ENCODE measurements around the gene CAMTA1.

The CAMTA1 gene

DNA sequence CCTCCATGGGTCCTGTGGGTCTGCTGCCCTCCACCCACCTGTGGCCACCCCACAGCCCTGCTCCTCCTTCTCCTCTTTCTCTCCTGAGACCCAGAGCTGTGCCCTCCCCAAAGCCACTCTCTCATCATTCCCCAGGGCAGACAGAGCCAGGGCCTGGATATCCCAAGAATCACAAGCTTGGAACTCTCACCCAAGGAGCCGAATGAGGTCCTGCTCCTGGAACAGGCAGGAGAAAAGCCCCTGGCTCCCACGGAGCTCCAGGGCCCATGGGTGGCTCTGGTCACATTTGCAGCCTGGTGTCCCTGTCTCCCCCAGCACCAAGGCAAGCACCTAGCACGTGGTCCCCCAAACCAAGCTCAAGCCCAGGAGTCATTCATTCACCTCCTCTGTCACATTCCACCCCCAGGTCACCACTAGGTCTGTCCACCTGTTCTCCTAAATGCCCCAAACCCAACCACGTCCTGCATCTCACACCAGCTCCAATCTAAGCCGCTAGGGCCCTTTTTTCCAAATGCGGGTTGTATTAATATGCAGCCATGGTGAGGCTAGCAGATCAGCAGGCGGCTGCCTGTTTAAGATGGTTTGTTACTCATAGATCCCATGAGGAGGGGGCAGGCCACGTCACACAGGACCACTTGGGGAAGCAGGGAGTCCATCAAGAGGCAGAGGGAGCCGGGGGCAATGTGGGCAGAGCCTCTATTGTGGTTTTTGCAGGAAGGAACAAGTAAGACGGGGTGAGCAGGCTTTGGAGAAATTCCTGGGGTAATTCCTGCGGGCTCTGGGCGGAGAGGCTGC, 770.3 kb downstream of the CAMTA1 start:
- no peak for DNase-seq

DNA sequence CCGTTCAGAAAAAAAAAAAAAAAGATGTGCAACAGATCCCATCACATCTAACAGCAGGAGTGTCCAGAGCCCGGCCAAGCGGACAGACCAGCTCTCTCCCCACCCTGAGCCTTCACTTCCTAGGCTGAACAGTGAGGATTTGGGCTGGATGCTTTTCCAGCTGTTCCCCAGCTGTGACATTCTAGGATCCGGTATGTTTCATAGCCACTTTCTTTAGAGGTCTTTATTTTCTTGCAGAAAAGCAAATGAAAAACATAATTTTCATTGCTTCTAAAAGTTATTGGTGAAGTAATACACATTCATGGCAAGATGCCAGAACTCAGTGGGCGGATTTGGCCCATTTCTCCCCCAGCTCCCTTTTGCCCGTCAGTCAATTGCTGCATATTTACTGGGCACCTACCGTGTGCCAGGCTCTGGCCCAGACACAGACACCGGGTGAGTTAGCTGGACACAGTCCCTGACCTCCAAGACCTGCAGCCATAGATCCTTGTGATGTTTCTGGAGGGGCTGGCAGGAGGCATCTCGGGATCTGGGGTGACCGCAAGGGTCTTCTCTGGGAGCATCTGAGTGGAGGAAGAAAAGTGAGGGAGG, 772.1 kb downstream of the CAMTA1 start:
- no peak for DNase-seq

DNA sequence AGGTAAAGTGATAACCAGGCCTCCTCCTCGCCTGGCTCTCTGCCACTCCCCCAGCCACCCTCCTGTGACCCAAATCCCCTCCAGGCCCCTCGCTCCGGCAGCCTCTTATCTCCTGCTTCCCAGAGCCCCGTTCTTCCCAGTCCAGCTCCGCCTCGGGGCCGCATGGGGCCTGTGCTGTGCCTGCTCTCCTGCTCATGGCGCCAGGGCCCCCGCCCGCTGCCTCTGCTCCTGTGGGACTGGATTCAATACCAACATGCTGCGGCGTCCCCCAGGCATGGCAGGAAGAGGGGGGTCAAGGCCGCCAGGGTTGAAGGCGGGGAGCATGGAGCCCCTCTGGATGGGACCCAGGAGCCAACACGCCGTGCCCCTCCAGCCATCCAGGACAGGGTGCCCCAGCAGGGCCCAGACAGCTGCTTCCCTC, 772.8 kb downstream of the CAMTA1 start:
- DNase-seq = no peak

DNA sequence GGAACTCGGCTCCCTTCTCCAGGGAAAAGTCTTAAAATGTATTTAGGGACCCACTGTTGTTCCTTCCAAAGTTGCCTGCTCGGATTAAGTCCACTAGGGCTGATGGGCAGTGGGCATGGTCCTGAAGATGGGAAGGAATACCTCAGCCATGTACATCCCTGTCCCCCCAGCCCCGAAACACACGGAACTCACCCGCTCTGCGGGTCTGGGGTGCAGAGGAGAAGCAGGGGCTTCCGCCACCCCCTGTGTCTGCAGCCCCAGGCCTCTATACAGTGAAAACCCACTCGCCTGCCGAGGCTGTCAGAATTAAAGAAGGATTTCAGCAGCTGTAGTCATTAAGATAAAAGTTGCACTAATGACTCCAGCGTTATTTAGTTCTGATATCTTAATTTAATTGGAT, 773.2 kb downstream of the CAMTA1 start:
- DNase-seq = no peak

DNA sequence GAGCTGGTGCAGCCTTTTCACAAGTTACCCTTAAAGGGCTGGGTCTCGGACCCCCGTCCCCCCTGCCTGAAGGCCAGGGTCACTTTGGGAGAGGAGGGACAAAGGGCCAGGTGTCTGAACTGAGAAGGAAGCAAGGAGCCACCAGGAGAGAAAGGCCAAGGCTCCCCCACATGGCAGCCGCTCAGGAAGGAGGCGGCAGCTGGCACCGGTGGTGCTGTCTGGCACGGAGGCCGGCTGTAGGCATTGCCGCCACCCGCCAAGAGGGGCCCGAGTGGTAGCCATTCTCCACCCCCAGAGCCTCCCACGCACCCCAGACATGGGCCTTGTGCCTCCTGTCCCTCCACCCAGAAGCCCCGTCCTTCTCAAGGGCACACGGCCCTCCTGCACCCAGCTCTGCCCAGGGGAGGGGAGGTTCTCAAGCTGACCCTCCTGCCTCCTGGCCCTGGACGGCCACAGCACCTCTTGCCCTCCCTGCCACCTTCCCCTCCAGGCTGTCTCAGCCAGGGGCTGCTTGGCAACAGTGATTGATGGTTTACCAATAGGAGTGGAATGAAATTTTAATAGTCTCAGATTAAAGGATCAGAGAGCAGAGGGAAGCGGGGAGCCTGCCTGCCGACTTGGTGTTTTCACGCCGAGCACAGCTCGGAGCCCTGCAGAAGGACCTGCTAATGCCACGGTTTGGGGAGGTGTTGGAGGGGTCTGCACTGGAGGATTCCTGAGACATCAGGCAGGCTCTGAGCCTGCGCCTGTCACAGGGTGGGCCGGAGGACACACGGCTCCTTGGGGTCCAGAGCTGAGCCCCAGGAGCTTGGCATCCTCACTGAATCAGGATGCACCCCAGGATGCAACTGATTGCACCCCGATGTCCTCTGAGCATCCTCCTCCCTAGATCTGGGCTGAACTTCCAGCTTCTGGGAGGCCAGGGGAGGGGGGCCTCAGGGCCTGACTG, 773.9 kb downstream of the CAMTA1 start:
- no peak for DNase-seq

DNA sequence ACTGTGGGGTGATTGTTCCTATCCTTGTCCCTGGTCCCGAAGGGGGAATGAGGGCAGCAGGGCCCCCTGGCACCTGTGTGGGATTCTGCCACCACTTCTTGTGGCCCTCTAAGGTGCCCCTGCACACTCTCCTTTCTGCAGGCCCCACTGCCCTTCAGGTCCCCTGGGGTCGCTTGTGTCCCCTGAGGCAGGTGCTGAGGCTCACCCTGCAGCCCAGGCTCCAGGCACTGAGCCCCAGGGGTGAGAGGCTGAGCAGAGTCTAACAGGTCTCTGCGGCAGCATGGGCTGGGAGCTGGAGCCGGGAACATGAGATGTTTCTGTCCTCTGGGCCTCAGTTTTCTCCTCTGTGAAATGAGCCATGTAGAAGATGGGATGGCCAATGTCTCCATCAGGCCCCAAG, 774.9 kb downstream of the CAMTA1 start:
- DNase-seq = no peak

DNA sequence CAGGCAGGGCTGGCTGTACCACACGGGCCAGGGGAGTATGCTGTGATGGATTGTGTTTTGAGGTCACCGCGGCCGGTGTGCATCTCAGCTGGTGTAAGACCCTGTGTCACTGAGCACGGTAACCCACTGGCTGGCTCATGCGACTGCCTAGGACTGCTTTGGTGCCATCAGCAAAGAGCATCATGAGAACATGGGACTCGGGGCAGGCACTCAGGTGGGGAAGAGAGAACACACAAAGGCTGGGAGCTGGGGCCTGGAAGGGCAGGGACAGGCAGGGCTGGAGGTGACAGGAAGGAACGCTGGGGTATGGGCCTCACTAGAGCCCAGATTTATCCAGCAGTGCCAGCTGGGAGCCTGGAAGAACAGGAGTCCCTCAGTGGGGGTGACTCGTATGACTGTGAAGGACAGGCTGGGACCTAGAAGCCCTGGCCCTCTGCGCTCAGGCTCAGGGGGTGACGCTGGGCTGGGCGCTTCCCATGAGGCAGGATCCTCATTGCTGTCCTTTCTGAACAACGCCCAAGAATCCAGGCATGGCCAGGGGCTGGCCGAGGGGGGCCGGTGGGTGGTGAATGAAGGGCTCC, 775.4 kb downstream of the CAMTA1 start:
- no peak for DNase-seq

DNA sequence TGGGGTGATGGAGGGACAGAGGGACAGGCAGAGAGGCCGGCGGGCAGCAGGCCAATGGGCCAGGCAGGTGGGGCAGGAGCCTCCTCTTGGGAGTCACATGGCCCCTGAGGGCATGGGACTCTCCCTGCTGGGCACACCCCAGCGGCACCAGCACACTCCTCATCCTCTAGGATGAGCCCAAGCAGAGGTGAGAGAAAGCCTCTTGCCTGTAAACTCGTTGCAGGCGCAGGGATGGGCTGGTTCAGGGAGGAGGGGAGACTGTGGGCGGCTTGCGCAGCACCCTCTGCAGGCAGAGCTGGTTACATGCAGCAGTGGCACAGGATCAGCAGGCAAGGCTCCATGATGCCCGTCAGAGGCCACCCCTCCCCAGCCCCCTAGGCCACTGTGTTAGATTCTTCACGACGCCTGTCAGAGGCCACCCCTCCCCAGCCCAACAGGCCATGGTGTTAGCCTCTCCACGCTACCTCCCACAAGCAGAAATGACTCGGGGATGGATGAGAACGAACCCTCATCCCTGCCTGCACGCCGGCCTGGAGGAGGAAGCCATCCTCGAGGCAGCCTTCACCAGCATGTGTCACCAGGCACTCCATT, 776.2 kb downstream of the CAMTA1 start:
- DNase-seq = no peak

DNA sequence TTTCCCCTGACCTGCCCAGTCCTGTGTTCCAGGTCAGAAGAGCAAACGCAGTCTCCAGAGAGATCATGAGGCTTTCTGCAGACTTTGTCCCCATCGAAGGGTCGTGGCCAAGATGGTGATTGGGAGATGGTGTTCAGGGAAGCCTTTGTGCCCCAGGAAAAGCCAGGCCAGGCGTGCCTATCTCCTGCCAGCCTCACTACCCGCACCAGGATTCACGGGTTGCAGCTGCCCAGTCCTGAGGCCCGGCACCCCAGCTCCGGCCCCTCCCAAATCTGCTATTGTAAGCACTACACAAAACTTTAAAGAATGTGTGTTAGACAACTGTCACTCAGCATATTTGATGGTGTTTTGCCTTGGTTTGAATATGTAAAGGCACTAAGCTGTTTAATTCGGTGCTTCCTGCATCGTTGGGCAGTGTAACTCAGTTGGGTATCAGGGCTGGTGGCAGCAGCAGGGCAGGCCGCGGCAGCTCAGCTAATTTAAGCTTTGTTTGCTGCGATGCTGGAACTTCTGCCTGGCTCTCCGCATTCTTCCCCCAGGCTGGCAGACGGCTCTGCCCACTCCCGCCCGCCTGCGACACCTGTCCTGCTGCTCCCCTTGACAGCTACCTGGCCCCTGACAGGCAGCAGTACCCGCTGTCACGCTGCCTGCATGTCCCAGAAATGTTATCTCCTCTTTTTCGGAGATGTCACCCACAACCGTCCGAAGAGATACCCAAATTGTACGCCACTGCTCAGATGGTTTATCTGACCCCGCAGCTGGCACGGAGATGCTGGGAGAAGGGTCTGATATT, 776.9 kb downstream of the CAMTA1 start:
- DNase-seq = no peak

DNA sequence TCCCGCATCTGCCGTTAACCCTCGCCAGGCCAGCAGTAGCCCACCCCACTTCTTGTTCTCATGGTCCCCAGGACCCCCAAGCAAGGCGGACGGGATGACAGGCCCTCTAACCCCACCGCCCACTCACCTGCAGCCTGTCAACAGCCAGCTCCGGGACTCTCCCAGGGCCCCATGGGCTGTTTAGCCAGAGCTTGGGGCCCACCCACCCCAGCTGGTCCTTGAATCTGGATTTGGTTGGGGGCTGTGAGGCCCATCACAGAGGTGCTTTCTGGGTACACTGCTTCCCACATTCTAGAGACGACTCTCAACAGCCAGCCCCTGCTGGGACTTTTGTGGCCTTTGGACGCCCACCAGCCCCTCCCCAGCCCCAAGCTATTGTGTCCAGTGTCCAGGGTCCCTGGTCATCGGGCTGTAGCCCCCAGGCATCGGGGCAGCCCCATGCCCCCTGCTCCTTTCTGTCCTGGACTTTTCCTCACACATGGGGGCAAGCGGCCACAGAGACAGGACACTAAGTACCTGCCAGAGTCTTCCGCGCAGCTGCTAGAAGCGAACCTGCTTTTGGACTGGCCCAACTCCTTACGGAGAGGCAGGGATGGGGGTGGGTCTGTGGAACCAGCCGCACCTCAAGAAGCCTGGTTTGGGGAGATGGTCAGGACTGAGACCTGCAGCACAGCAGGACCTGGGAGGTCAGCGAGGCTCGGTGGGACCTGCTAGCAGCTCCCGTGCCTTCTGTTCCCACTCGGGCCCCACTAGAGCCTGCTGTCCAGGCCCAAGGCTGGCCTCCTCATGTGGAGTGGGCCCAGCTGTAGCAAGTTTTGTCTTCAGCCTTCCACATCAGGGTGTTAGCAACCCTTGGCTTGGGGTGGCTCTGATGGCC, 777.7 kb downstream of the CAMTA1 start:
- DNase-seq = no peak

DNA sequence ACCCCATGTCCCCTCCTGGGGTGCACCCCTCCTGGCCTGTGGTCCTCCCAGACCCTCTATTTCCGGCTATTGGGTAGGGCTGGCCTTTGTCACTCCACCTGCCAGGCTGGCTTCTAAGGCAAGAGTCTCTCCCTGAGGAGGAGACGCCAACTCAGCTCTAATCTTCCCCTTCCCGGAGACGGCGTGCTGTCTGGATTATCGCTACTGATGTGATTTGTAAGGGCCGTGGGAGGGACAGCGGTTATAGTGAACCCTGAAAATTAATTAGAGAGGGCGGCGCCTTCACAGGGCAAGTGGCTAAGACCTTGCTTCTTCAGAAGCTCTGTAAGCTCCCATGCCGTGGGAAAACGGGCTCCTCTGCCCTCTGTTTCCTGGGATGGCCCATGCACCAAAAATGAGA, 778.9 kb downstream of the CAMTA1 start:
- DNase-seq = no peak

DNA sequence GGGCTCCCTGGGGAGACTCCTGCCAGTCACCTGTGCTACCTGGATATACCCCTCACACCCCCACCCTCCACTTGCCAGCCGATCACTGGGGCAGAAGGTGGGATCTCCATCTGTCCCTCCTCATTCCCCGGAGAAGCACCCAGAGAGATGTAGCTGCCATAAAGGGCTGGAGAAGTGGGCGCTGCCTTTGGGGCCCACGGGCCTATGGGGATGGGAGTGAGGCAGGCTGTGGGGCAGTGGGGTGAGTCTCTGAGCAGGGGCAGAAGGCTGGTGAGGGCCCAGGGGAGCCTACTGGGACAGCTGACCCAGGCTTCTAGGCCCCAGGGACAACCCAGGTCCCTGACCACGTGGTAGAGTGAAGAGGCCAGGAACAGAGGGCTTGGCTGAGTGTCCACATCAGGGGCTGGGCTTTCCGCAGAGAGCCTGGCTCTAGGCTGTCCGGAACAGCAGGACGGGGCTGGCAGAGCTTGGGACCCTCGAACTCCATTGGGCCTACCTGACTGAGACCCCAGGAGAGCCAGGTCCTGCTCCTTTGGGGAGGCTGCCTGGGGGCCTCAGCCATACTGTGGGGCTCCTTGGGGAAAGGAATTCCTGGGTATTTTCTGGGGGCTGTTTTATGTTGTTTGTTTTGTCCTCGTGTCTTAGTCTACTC, 780.0 kb downstream of the CAMTA1 start:
- DNase-seq = no peak

DNA sequence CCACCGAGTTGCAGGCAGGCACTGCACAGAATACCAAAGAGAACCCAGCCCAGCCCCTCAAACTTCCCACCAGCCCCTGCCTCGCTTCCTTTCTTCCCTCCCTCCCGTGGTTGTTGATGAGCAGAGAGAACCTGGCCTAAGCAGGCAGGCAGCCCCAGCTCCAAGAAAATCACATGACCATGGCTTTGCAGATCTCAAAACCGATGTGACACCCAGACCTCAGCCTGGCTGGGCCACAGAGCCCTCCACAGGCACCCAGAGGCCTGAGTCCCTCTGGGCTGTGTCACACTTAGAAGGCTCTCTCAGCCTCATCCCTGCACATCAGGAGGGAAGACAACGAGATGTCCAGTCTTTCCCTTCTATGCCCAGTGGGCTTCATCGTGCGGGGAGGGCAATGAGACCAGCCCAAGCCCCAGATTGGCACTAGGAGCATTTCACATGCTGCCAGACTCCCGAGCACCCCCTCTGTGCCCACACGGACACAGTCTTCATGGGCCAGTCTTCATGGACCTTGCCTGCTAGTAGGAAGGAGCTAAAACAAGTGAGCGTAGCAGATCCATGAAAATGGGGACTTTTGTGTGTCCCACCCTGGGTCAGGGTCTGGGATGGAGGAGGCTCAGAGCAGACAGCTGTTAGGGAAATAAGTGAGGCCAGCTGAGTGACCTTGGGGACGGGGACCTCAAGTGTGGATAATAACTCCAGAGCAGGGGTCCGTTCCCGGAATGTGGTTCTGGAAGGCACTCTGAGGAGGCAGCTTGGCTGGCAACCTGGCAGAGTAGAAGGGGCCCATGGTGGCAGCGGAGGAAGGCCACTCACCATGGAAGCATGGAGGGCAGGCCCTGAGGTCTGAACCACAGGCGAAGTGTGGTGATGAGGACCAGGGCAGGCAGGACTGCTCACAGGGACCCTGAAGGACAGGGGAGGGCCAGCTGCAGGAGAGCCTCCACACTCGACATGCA, 781.4 kb downstream of the CAMTA1 start:
- no peak for DNase-seq

DNA sequence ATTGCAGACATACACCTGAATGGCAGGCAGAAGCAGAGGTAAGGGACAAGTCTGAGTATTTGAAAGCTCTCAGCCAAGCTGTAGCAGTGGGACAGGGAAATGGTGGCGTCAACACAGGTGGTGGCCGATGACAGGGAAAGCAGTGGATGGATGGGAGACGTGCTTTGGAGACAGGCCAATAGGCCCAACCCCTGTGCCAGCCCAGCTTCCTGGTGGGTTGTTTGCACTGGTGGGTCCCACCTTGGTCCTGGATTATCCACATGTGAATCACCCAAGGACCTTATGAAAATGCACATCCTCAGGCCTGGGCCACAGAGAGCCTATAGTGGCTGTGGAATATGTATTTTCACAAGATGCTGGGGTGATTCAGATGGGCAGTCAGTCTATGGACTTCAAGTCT, 782.1 kb downstream of the CAMTA1 start:
- DNase-seq = no peak

DNA sequence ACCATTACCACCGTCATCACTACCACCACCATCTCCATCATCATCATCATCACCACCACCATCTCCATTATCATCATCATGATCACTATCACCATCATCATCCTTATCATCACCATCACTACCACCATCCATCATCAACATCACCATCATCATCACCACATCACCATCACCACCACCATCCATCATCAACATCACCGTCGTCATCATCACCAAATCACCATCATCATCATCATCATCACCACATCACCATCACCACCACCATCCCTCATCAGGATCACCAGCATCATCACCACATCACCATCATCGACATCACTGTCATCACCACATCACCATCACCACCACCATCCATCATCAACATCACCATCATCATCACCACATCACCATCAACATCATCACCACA, 782.8 kb downstream of the CAMTA1 start:
- DNase-seq = no peak

DNA sequence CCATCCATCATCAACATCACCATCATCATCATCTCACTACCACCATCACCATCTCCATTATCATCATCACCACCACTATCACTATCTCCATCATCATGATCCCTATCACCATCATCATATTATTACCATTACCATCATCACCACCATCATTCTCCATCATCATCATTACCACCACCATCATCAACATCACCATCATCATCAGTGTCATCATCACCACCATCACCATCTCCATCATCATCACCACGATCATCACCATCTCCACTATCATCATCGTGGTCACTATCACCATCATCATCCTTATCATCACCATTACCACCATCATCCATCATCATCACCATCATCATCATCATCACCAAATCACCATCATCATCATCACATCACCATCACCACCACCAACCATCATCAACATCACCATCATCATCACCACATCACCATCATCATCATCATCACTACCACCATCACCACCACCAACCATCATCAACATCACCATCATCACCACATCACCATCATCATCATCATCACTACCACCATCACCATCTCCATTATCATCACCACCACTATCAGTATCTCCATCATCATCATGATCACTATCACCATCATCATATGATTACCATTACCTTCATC, 783.8 kb downstream of the CAMTA1 start:
- DNase-seq = no peak

DNA sequence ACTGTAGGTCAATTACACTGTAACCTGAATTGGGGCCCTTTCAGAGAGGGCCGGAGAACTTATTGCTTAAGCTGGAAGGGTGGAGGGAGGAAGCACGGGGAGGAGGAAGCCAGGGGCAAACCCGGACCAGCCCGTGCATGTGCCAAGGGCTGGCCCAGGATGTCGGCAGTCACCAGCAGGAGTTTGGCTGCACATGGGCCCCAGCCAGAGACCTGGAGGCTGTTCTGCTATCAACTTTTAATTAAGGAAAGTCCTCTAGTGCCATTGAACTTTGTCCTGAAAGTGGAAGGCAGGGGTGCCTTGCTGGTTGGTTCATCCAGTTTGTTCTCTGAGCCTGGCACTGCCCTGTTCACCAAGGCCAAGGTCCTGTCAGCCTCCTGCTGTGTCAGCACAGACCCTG, 785.1 kb downstream of the CAMTA1 start:
- DNase-seq = no peak

DNA sequence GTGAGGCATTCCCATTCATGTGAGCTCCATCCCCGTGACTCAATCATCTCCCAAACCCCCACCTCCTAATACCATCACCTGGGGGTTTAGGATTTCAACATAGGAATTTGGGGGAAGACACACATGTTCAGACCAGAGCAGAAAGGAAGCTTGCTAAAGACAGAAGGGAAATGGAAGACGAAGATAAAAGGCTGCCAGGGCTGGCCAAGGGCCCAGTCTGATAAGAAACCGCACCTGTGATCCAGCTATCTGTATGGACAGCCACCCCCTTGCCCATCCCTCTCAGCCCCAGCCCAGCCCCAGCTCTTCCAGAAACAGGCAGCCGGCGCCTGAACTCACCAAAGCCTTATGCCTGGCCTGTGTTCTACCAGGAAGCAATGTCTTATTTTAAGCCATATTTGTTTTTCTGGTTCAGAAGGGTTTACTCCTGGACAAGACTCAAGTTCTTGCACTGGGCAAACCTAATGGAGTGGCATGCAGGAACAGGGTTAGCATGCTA, 787.4 kb downstream of the CAMTA1 start:
- no peak for DNase-seq

DNA sequence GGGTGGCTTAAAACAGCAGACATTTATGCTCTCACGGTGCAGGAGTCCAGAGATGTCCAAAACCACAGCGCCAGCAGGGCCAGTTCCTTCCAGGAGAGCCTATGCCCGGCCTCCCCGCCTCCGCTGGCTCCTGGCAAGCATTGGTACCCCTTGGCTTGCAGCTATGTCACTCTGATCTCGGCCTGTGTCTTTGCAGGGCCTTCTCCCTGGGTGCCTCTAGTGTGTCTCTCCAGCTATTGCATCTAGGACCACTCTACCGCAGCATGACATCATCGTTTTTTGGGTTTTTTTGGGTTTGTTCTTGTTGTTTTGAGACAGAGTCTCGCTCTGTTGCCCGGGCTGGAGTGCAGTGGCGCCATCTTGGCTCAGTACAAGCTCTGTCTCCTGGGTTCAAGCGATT, 788.2 kb downstream of the CAMTA1 start:
- DNase-seq = no peak

All from NCI-H526 treated with DMSO at 0.1 percent for 48 hours (cell line).